ENCODE results near the gene CHID1.

Gene CHID1

GRCh38 chr11:883527-883926 lies 27.1 kb downstream of the CHID1 start:
- FAIRE-seq = no peak

- FAIRE-seq = no peak
Observed at GRCh38 chr11:882596-882995, 28.0 kb downstream of the CHID1 start.

- FAIRE-seq = no peak
Observed at GRCh38 chr11:880447-880846, 30.2 kb downstream of the CHID1 start.

GRCh38 chr11:877565-877964 lies 33.0 kb downstream of the CHID1 start:
- no peak for FAIRE-seq

- FAIRE-seq = no peak
Observed at GRCh38 chr11:876545-876944, 34.1 kb downstream of the CHID1 start.

GRCh38 chr11:875769-876301 lies 34.8 kb downstream of the CHID1 start:
- FAIRE-seq = no peak

GRCh38 chr11:875203-875602 lies 35.4 kb downstream of the CHID1 start:
- FAIRE-seq = no peak

GRCh38 chr11:873706-874105 lies 36.9 kb downstream of the CHID1 start:
- FAIRE-seq = no peak

- FAIRE-seq = no peak
Observed at GRCh38 chr11:872799-873198, 37.8 kb downstream of the CHID1 start.

- FAIRE-seq = no peak
Observed at GRCh38 chr11:871472-871871, 39.1 kb downstream of the CHID1 start.

GRCh38 chr11:870418-870817 lies 40.2 kb downstream of the CHID1 start:
- no peak for FAIRE-seq

- FAIRE-seq = no peak
Observed at GRCh38 chr11:870127-870413, 40.5 kb downstream of the CHID1 start.

GRCh38 chr11:869399-870126 lies 41.0 kb downstream of the CHID1 start:
- FAIRE-seq = no peak

GRCh38 chr11:868802-869201 lies 41.8 kb downstream of the CHID1 start:
- FAIRE-seq = no peak

GRCh38 chr11:868394-868793 lies 42.2 kb downstream of the CHID1 start:
- no peak for FAIRE-seq

GRCh38 chr11:867856-868358 lies 42.7 kb downstream of the CHID1 start:
- no peak for FAIRE-seq

- FAIRE-seq = no peak
Observed at GRCh38 chr11:866481-866880, 44.1 kb downstream of the CHID1 start.

GRCh38 chr11:865462-866430 lies 44.9 kb downstream of the CHID1 start:
- FAIRE-seq = no peak

- no peak for FAIRE-seq
Observed at GRCh38 chr11:864898-865297, 45.7 kb downstream of the CHID1 start.

- no peak for FAIRE-seq
Observed at GRCh38 chr11:863910-864827, 46.4 kb downstream of the CHID1 start.

GRCh38 chr11:863023-863909 lies 47.3 kb downstream of the CHID1 start:
- FAIRE-seq = no peak

- no peak for FAIRE-seq
Observed at GRCh38 chr11:862696-863022, 48.0 kb downstream of the CHID1 start.

All from A204.1 (cell line).